ENCODE measurements around the gene CCDC178. TPM values are rescaled to one million over a fixed set of nuclear protein-coding genes. Genes with fewer than 3 reads are reported as not detected.

CCDC178 gene
- polyA plus RNA-seq (2013): 0.49 and 0.50 TPM in 2 replicates

- H2AK5ac ChIP-seq (ENCODE audit: low read length): no peak within 1 kb of the TSS
- H3K9me3 ChIP-seq (ENCODE audit: insufficient read depth, low read depth, low read length): no peaks in the 10 kb centered on the region
- DNase-seq: peak in 1 of 2 donors; percentile 2
- peaks cover 4% of the 10 kb centered on the region for H3K79me1 ChIP-seq (ENCODE audit: low read length)
- H3K27me3 ChIP-seq (ENCODE audit: insufficient read depth, low read length): peaks cover 5% of the 10 kb centered on the region
- H3K18ac ChIP-seq (ENCODE audit: low read length): no peak within 1 kb of the TSS
- H3K4me1 ChIP-seq (ENCODE audit: control insufficient read depth in 1 of 2, insufficient read depth in 2 of 2, low read length in 2 of 2): no peaks in the 10 kb centered on the region
- H2BK12ac ChIP-seq (ENCODE audit: low read length): no peak within 1 kb of the TSS
- no peaks in the 10 kb centered on the region for H3K79me2 ChIP-seq (ENCODE audit: control insufficient read depth, insufficient read depth, low read length, poor library complexity)
- no peak within 1 kb of the TSS for H3K4ac ChIP-seq (ENCODE audit: low read depth, low read length)
- peak within 1 kb of the TSS; percentile 42 for H3K9ac ChIP-seq (ENCODE audit: low read length)
- peak within 1 kb of the TSS; percentile 81 for H4K8ac ChIP-seq (ENCODE audit: low read depth, low read length)
- peak within 1 kb of the TSS; percentile 71 for H3K4me2 ChIP-seq (ENCODE audit: low read length)
- H4K91ac ChIP-seq (ENCODE audit: low read depth, low read length): no peak within 1 kb of the TSS
- peak within 1 kb of the TSS; percentile 75 for H4K12ac ChIP-seq (ENCODE audit: low read depth, low read length)
- H2BK5ac ChIP-seq (ENCODE audit: low read depth, low read length, poor library complexity): peak within 1 kb of the TSS; percentile 0
- H3K23ac ChIP-seq (ENCODE audit: low read length): no peak within 1 kb of the TSS
- H3K14ac ChIP-seq (ENCODE audit: low read length): peak within 1 kb of the TSS; percentile 13
- peak within 1 kb of the TSS; percentile 81 for H3K4me3 ChIP-seq (ENCODE audit: low read depth, low read length)
- H3K36me3 ChIP-seq (ENCODE audit: control insufficient read depth in 1 of 2, insufficient read depth in 2 of 2, low read length in 2 of 2): no peaks in the 10 kb centered on the region
- peak within 1 kb of the TSS; percentile 60 for H2BK120ac ChIP-seq (ENCODE audit: insufficient read depth, low read length, poor library complexity)
- WGBS (ENCODE audit: extremely low coverage, insufficient coverage, insufficient read length): no CpG with 5 or more reads among the region's 77 CpGs
- no peak within 1 kb of the TSS for H3K27ac ChIP-seq (ENCODE audit: low read depth, low read length)
- H2AFZ ChIP-seq (ENCODE audit: insufficient read depth, low read length, poor library complexity): peak within 1 kb of the TSS; percentile 74
Observed at GRCh38 chr18:33440060-33441043, at the start of gene CCDC178. CCDC178 (minus strand) TSS chr18:33440721; CDS start chr18:33412088, 28,633 bp downstream.

- H2AK5ac ChIP-seq (ENCODE audit: low read length): no peak overlapping the region
- H2BK5ac ChIP-seq (ENCODE audit: low read depth, low read length, poor library complexity): no peak overlapping the region
- no peak for DNase-seq
- no peak overlapping the region for H3K9ac ChIP-seq (ENCODE audit: low read length)
- H3K79me2 ChIP-seq (ENCODE audit: control insufficient read depth, insufficient read depth, low read length, poor library complexity): no peaks in the 10 kb centered on the region
- no peaks in the 10 kb centered on the region for H3K79me1 ChIP-seq (ENCODE audit: low read length)
- H3K4me3 ChIP-seq (ENCODE audit: low read depth, low read length): no peak overlapping the region
- H2AFZ ChIP-seq (ENCODE audit: insufficient read depth, low read length, poor library complexity): no peak overlapping the region
- H3K4ac ChIP-seq (ENCODE audit: low read depth, low read length): no peak overlapping the region
- no CpG with 5 or more reads among the region's 1 CpG for WGBS (ENCODE audit: extremely low coverage, insufficient coverage, insufficient read length)
- no peak overlapping the region for H4K8ac ChIP-seq (ENCODE audit: low read depth, low read length)
- no peak overlapping the region for H4K91ac ChIP-seq (ENCODE audit: low read depth, low read length)
- no peak overlapping the region for H3K18ac ChIP-seq (ENCODE audit: low read length)
- no peaks in the 10 kb centered on the region for H3K36me3 ChIP-seq (ENCODE audit: control insufficient read depth in 1 of 2, insufficient read depth in 2 of 2, low read length in 2 of 2)
- no peak overlapping the region for H4K12ac ChIP-seq (ENCODE audit: low read depth, low read length)
- H3K23ac ChIP-seq (ENCODE audit: low read length): no peak overlapping the region
- H3K4me1 ChIP-seq (ENCODE audit: control insufficient read depth in 1 of 2, insufficient read depth in 2 of 2, low read length in 2 of 2): no peaks in the 10 kb centered on the region
- no peak overlapping the region for H3K27ac ChIP-seq (ENCODE audit: low read depth, low read length)
- no peak overlapping the region for H3K4me2 ChIP-seq (ENCODE audit: low read length)
- no peaks in the 10 kb centered on the region for H3K27me3 ChIP-seq (ENCODE audit: insufficient read depth, low read length)
- no peak overlapping the region for H3K14ac ChIP-seq (ENCODE audit: low read length)
- H2BK120ac ChIP-seq (ENCODE audit: insufficient read depth, low read length, poor library complexity): no peak overlapping the region
- H2BK12ac ChIP-seq (ENCODE audit: low read length): no peak overlapping the region
- no peaks in the 10 kb centered on the region for H3K9me3 ChIP-seq (ENCODE audit: insufficient read depth, low read depth, low read length)
Observed at GRCh38 chr18:33483908-33484307, 43.4 kb upstream of the CCDC178 start.

GRCh38 chr18:33472509-33472908 is 32.0 kb upstream of the CCDC178 start:
- H3K4me3 ChIP-seq (ENCODE audit: low read depth, low read length): no peak overlapping the region
- no peak overlapping the region for H4K8ac ChIP-seq (ENCODE audit: low read depth, low read length)
- no peak overlapping the region for H3K9ac ChIP-seq (ENCODE audit: low read length)
- no peak overlapping the region for H2BK12ac ChIP-seq (ENCODE audit: low read length)
- no peak overlapping the region for H3K23ac ChIP-seq (ENCODE audit: low read length)
- H2AFZ ChIP-seq (ENCODE audit: insufficient read depth, low read length, poor library complexity): no peak overlapping the region
- H3K4me1 ChIP-seq (ENCODE audit: control insufficient read depth in 1 of 2, insufficient read depth in 2 of 2, low read length in 2 of 2): no peaks in the 10 kb centered on the region
- H3K79me1 ChIP-seq (ENCODE audit: low read length): no peaks in the 10 kb centered on the region
- no peak overlapping the region for H2BK5ac ChIP-seq (ENCODE audit: low read depth, low read length, poor library complexity)
- H2AK5ac ChIP-seq (ENCODE audit: low read length): no peak overlapping the region
- H3K9me3 ChIP-seq (ENCODE audit: insufficient read depth, low read depth, low read length): no peaks in the 10 kb centered on the region
- no peaks in the 10 kb centered on the region for H3K36me3 ChIP-seq (ENCODE audit: control insufficient read depth in 1 of 2, insufficient read depth in 2 of 2, low read length in 2 of 2)
- no peak overlapping the region for H2BK120ac ChIP-seq (ENCODE audit: insufficient read depth, low read length, poor library complexity)
- H3K4ac ChIP-seq (ENCODE audit: low read depth, low read length): no peak overlapping the region
- no peak overlapping the region for H3K18ac ChIP-seq (ENCODE audit: low read length)
- H4K12ac ChIP-seq (ENCODE audit: low read depth, low read length): no peak overlapping the region
- WGBS (ENCODE audit: extremely low coverage, insufficient coverage, insufficient read length): no CpG with 5 or more reads among the region's 3 CpGs
- no peak overlapping the region for H3K4me2 ChIP-seq (ENCODE audit: low read length)
- no peak for DNase-seq
- no peaks in the 10 kb centered on the region for H3K27me3 ChIP-seq (ENCODE audit: insufficient read depth, low read length)
- no peak overlapping the region for H3K27ac ChIP-seq (ENCODE audit: low read depth, low read length)
- no peaks in the 10 kb centered on the region for H3K79me2 ChIP-seq (ENCODE audit: control insufficient read depth, insufficient read depth, low read length, poor library complexity)
- no peak overlapping the region for H3K14ac ChIP-seq (ENCODE audit: low read length)
- H4K91ac ChIP-seq (ENCODE audit: low read depth, low read length): no peak overlapping the region

- Histone ChIP-seq H3K27ac (ENCODE audit: low read depth, low read length) (no peak overlapping the region), H3K9me3 (ENCODE audit: insufficient read depth, low read depth, low read length) (no peaks in the 10 kb centered on the region), H3K18ac (ENCODE audit: low read length) (no peak overlapping the region), H2AFZ (ENCODE audit: insufficient read depth, low read length, poor library complexity) (no peak overlapping the region), H3K4ac (ENCODE audit: low read depth, low read length) (no peak overlapping the region), H3K14ac (ENCODE audit: low read length) (no peak overlapping the region), H4K8ac (ENCODE audit: low read depth, low read length) (no peak overlapping the region), H3K4me1 (ENCODE audit: control insufficient read depth in 1 of 2, insufficient read depth in 2 of 2, low read length in 2 of 2) (no peaks in the 10 kb centered on the region), H3K23ac (ENCODE audit: low read length) (no peak overlapping the region), H3K27me3 (ENCODE audit: insufficient read depth, low read length) (no peaks in the 10 kb centered on the region), H3K4me2 (ENCODE audit: low read length) (no peak overlapping the region), H3K9ac (ENCODE audit: low read length) (no peak overlapping the region), H3K4me3 (ENCODE audit: low read depth, low read length) (no peak overlapping the region), H2AK5ac (ENCODE audit: low read length) (no peak overlapping the region), H3K79me2 (ENCODE audit: control insufficient read depth, insufficient read depth, low read length, poor library complexity) (no peaks in the 10 kb centered on the region), H3K79me1 (ENCODE audit: low read length) (no peaks in the 10 kb centered on the region), H4K12ac (ENCODE audit: low read depth, low read length) (no peak overlapping the region), H2BK12ac (ENCODE audit: low read length) (no peak overlapping the region), H2BK120ac (ENCODE audit: insufficient read depth, low read length, poor library complexity) (no peak overlapping the region), H3K36me3 (ENCODE audit: control insufficient read depth in 1 of 2, insufficient read depth in 2 of 2, low read length in 2 of 2) (no peaks in the 10 kb centered on the region), H4K91ac (ENCODE audit: low read depth, low read length) (no peak overlapping the region), H2BK5ac (ENCODE audit: low read depth, low read length, poor library complexity) (no peak overlapping the region)
- no peak for DNase-seq
- WGBS (ENCODE audit: extremely low coverage, insufficient coverage, insufficient read length): no CpG with 5 or more reads among the region's 2 CpGs
Observed at GRCh38 chr18:33470216-33470615, 29.7 kb upstream of the CCDC178 start.
